GM20431 (cell line): Measurements from ENCODE around the gene C1orf159.
"Not testable (repeated sequence)": the region's sequence is repeated elsewhere in the genome, so short reads cannot be mapped to it uniquely, and the experiment has no call there.

Source experiments
- in situ Hi-C: fragments of 300-500 bp; cut with MseI, MboI; formaldehyde crosslinking; loops from one replicate; pipeline ENCODE4 v1.15.0; 2020; ENCODE audit warnings: low sequenced_read_pairs; ENCODE audit not compliant: unreplicated experiment

The C1orf159 gene

DNA sequence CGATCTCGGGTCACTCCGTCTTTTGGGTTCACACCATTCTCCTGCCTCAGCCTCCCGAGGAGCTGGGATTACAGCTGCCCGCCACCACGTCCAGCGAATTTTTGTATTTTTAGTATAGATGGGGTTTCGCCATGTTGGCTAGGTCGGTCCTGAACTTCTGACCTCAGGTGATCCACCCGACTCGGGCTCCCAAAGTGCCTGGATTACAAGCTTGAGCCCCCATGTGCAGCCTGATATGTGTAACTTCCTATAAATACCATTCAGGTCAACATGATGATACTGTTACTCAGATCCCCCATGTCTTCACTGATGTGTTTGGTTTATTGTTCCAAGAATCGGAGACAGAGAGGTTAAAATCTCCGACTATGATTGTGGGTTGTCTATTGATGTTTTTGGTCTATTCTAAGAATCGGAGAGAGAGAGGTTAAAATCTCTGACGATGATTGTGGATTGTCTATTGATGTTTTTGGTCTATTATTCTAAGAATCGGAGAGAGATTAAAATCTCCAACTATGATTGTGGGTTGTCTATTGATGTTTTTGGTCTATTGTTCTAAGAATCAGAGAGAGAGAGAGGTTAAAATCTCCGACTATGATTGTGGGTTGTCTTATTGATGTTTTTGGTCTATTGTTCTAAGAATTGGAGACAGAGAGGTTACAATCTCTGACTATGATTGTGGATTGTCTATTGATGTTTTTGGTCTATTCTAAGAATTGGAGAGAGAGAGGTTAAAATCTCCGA lies 17.0 kb downstream of the C1orf159 start:
- in situ Hi-C loops, result no loop called here

DNA sequence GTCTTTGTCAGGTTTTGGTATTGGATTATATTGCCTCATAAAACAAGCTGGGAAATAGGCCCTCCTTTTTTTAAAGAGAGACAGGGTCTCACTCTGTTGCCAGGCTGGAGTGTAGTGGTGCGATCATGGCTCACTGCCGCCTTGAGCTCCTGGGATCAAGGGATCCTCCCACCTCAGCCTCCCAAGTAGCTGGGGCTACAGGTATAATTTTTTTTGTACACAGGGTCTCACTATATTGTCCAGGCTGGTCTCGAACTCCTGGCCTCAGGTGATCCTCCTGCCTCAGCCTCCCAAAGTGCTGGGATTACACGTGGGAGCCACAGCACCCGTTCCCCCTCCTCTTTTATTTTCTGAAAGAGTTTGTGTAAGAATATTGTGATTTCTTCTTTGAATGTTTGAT lies 19.8 kb downstream of the C1orf159 start:
- in situ Hi-C loops, result not testable (repeated sequence)

DNA sequence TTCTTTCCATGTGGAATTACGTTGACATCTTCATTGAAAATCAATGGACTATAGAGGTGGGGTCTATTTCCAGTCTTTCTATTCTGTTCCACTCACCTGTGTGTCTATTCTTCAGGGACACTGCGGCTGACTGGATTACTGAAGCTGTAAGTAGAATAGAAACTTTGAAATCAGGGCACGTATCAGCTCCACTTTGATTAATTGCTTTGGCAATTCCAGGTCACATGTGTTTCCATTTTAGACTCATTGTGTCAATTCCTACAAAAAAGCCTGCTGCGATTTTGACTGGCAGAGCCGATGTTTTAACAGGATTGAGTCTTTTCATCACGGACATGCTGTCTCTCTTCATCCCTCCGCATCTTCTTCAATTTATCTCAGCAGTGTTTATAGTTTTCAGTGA lies 20.9 kb downstream of the C1orf159 start:
- in situ Hi-C loops, result no loop called here

DNA sequence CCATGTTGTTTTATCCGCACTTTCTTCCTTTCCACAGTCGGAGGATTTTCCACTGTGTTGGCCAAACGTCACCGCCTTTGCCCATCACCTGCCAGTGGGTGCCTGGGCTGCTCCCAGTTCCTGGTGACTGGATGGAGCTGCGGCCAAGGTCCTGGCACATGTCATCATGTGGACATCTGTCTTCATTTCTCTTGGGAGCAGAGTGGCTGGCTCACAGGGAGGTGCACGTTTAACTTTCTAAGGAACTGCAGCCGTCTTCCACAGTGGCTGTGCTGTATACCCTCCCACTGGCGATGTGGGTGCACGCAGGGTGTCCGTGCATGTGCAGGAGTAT lies 22.3 kb downstream of the C1orf159 start:
- in situ Hi-C loops, result no loop called here

DNA sequence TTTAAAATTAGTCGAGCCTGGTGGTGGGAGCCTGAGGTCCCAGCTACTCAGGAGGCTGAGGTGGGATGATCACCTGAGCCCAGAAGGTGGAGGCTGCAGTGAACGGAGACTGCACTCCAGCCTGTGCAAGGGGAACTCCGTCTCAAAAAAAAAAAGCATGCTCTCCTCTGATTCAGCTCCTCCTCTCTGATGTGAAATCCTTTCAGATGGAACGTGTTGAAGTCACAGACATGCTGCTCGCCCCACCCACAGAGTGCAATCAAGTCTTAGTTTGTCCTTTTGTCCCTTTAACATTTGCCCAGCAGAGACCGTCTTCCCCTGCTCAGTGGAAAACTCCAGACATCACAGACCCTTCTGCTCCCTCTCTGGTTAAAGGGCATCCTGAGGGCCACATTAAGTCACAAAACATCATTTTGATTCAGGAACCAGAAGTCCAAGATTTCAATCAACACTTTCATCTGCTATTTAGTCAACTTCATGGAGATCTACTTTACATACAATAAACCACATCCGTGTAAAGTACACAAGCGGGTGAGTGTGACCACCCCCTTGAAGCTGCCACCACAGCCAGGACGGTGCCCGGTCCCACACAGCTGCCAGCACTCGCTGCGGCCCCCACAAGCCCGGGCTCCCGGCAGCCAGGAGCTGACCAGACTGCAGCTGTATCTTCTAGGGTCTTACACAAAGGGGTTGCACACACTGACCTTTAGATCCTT lies 22.8 kb downstream of the C1orf159 start:
- in situ Hi-C loops, result no loop called here

DNA sequence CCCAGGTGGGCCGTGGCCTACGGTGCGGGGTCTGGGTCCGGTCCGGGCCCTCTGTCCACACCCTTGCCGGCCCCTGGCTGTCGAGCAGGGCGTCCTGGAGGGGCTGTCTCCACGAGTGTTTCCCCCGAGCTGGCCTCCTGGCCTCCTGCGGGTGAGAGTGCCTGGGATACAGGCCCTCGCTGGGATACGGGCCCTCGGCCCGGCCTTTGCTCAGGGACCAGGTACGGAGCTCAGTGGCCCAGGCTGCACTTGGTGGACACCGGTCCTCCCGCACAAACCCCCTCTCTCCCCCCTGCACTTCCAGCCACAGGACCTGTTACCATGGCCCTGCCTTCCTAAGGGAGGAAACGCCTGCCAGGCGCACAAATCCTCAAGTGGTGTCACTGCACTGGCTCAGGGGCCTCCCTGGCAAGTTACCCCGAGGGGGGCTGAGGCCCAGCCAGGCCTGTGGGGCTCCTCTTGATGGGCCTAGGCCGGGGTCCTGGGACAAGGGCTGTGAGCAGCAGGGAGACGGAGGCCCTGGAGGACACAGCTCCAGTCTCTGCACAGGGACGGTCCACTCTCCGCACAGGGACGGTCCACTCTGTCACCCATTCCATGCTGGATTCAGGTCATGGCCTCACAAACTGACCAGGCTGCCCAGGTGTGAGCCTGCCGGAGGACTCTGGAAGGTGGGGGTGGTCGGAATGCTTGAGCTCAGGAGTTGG lies 23.6 kb downstream of the C1orf159 start:
- in situ Hi-C loops, result no loop called here

DNA sequence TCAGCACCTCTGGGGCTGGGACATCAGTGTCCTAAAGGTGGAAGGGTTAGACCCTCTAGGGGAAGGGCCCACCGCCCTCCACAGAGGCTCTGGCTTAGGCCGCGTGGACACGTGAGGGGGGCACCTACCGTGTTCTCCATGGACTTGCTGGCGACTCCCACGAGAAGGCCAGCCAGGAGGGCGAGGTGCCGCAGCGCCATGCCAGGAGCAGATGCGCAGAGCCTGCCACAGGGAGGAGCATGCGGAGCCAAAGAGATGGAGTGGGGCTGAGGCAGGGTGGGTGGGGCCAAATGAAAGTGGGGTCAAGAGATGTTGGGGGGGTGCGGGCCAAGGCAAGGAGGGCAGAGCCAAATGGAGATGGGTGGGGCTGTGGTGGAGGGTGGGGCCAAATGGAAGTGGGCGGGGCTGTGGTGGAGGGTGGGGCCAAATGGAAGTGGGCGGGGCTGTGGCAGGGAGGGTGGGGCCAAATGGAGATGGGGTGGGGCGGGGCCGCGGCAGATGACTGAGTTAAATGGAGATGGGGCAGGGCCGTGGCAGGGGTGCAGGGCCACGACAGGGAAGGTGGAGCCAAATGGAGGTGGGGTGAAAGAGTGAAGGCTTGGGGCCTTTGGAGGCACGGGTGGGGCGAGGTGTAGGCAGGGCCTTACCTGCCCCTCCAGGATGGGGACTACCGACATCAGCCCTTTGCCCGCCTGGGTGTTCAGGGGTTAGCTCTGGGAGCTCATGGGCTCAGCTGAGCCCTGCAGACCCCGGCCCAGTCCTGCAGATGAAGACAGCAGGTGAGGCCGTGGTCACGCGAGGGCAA lies 24.3 kb downstream of the C1orf159 start:
- in situ Hi-C loops, result no loop called here

DNA sequence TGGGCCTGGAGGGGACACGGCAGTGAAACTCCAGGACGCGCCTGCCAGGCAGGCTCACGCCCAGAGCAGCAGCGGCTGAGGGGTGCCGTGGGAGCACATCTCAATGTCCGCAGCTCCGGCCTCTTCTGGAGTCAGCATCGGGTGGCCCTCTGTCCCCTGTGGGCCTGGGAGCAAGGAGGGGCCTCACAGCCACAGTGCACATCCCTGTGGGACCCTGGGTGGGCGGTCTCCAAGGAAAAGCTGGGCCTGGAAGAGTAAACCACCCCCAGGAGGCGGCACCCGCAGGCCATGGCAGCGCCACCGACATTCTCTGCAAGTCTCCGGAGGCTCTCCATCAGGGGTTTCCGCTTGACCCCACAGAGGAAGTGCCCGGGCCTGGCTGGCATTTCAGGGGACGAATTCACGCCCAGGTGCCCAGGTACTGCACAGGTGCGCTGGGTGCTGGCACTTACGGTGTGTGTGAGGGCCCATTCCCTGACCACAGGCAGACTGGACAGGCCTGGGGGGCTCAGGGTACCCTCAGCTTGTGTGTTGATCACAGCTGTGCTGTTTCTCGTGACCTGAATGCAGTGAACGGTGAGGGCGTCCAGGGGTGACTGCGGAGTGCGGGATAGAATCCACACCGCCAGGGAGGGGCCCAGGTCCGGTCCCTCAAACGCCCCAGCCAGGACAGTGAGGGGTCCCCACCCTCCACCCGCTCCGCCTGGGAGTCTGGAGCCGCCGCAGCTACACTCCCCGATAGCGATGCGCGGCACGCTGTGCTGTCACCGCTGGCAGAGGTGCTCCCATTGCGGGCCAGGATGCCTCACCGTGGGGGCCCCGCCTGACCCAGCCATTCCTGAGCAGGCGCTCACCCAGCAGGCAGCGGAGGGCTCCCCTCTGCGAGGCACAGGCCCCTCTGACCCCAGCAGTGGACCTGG lies 25.2 kb downstream of the C1orf159 start:
- in situ Hi-C loops, result no loop called here

DNA sequence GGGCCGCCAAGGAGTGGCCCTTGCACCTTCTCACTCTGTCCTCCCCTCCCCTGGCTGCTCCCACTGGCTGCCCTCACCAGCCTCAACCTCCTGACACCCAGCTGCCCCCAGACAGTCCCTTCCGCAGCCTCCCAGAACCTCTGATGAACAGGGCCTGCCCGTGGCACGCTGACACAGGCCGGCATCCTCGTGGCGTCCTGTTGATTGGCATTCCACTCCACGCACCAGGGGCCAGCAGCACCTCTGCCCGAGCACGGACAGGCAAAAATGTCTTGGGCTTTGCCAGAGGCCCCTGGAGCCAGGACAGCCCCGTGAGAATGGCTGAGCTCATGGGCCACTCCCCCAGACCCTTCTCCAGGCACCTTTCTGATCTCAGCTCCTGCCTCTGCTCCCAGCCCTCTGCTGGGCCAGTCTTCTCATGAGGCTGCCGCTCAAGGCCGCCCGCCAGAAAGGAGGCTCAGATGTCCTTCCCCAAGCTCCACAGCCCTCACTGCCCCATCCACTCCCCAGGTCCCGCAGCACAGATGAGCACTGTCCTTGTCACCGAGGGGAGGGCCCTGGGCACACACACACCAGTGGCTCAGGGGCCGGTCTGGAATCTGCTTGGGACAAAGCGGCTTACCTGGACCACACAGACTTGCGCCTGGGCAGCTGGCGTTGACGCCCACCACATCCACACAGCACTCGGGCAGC lies 26.0 kb downstream of the C1orf159 start:
- in situ Hi-C loops, result no loop called here

DNA sequence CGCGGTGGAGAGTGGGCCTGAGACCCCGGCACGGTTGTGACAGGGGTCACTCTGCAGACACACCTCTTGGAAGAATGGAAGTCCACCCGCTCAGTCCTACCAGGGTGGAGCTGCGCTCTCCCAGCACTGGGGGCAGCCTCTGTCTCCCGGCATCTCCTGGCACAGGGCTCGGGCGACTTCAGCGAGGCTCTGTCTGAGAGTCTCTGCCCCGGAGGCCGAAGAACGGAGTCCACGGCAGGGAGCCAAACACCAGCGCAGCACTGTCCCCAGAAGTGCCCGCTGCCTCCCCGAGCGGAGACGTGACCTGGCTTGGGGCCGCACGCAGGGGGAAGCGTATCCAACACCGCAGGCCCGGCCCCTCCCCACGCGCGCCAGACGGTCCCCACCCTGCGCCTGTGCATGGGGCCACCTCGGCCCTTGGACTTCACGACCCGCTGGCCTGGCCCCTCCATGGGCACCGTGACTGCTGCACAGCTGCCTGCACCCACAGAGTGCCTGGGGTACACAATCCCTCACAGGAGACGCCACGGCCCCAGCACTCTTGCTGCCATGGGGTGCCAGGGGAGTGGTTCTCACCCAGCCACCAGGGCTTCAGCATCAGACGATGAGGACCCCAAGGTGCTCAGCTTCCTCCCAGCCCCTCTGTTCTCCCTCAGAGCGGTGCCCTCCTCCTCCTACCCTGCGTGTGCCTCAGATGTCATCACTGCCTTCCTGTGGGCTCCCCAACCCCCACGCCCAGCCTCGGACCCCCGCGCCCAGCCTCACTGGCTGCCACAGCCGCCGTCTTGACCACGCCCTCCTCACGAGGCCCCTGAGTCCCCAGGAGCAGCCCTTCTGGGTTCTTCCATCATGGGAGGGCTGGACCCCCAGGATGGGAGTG lies 26.8 kb downstream of the C1orf159 start:
- in situ Hi-C loops, result no loop called here

DNA sequence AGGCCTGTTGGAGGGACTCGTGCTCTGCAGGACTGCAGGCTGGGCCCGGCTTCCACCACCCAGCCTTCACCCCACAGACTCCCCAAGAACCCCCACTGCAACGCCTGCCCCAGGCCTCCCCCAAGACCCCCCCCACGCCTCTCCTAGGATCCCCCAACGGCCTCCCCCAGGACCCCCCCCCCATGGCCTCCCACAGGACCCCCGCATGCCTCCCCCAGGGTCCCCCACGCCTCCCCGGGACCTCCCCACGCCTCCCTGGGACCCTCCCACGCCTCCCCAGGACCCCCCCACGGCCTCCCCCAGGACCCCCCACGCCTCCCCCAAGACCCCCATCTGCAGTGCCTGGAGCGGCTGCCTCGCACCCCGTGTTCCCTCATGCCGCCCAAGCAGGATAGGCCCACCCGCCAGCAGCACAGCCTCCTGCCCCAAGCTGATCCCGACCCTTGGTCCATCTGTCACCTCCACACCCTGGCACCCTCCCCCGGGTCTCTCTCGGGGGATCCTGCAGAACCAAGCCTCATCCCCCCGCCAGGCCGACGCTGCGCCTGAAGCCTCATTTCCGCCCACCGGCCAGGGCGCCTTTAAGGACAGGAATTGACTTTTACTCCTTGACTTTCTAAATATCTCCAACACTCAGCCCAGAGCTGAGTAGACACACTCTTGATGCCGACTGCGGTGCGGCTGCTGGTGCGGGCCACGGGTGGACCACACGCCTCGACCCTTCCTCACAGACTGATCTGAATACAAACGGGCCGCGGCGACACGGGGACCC lies 27.7 kb downstream of the C1orf159 start:
- in situ Hi-C loops, result no loop called here

DNA sequence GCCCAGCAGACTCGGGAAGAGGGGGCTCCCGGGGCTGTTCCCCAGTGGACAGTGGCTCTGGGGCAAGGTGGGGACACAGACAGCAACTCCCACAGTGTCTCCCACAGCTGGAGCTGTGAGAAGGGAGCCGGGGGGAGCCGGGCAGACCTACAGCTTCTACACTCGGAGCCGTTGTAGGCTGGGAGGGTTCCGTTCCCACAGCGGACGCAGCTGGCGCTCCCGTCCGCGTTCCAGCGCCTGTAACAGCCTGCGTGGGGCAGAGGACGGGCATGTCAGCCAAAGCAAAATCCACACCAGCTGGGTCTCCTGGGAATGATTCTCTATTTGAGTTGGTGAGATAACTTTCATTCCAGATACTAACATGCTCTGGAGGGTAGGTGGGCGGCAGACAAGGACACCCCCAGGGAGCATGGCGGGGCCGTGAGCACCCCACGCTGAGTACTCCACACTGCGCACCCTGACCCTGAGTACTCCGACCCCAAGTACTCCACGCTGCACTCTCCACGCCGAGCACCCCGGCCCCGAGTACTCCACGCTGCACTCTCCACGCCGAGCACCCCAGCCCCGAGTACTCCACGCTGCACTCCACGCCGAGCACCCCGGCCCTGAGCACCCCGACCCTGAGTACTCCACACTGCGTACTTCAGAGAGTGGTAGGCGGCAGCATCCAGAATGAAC lies 28.4 kb downstream of the C1orf159 start:
- in situ Hi-C loops, result no loop called here

DNA sequence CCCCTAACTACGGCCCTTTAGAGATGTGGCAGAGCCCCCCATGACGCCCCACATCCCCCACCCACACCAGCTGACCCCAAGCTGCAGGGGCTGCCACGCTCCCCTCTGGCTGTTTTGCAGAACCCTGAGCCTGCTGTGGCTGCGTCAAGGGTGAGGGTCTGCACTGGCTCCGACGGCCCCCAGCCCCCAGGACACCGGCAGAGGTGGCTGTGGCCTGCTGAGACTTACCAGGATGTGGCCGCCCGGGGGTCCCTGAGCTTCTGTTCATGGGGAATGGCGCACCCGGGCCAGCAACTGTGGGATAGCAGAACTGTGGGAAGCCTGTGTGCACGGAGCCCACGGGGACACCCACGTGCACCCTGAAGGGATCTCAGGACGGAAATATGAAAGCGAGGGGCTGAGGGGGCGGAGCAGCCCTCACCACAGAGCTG lies 29.0 kb downstream of the C1orf159 start:
- in situ Hi-C loops, result no loop called here

DNA sequence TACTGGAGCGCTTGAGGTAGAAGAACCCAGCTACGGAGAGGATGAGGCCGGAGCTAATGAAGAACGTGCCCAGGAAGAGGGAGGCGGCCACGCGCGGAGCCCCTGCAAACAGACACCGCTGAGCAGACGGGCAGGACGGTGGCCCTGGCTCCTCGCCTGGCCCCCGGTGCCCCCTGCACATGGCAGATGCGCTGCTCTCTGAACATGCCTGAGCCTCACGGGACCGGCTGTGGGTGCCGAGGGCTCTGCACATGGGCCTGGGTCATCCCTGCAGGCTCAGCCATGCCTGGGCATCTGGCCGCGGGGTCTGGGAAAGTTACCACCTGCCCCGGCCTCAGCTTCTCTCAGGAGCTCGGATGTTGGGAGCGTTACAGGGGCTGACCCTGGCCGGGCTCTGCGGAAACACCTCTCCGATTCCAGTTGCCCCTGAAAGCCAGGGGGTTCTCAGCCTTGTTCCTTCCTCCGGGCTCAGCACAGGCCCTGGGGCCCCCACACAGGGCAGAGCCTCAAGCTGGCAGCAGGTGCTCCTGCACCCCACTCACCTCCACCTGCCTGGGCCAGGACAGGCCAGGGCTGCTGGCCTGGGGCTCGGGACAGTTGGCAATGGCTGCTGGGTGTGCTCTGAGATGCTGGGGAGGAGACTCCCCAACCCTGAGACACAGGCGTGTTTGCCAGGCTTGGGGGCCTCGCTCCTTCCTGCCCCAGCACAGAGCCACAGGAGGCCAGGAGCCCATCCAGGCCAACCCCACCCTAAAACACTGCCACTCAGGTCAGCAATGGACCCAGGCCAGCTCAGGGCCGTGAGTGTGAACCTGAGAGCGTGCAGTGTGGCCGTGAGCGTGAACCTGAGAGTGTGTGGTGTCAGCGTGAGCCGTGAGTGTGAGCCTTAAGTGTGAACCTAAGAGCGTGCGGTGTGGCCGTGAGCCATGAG lies 29.7 kb downstream of the C1orf159 start:
- in situ Hi-C loops, result no loop called here

DNA sequence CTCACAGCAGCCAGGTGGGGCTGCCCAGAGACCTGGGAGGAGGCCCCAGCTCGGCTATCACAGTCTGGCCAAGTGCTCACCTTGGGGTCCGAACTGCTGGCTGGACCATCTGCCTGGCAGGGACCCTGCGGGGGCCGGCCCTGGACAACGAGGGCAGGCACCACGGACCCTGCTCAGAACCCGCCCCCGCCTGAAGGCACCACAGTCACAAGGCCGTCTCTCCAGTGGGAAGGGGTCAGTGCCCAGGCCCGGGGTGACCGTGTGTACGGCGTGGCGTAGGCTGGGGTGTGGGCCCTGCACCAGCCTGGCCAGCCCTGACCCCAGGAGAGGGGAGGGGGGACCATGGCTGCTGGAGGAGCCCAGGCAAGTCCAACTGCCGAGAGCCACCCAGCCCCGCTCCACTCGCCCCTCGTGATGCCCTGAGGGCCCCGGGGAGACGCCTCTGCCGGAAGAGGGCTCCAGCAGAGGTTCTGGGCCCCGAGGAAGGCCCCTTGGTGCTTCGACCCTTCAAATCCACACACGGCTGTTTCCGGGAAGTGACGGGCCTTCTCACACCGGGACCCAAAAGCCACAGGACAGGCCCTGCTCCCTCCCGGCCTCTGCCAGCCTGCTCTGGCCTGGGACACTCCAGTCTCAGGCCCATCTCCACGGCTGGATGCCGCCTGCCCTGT lies 30.6 kb downstream of the C1orf159 start:
- in situ Hi-C loops, result no loop called here
